GM12872 (cell line): ENCODE data around the gene C2CD4C.

Source experiments
- CTCF ChIP-seq: IDR thresholded peaks from 3 replicates; pipeline ENCODE4 v1.5.1; 2011; ENCODE audit warnings: low read depth, mild to moderate bottlenecking, low read length, moderate library complexity; ENCODE audit not compliant: insufficient read depth

Gene C2CD4C, protein sequence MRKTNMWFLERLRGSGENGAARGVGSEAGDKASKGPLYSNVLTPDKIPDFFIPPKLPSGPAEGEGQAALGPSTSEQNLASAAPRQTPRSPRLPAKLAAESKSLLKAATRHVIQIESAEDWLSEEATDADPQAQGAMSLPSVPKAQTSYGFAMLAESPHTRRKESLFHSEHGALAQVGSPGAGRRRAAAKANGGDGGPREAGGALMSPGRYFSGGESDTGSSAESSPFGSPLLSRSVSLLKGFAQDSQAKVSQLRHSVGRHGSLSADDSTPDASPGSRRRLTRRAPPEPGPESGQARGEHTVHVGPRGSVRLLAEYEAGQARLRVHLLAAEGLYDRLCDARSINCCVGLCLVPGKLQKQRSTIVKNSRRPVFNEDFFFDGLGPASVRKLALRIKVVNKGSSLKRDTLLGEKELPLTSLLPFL

DNA sequence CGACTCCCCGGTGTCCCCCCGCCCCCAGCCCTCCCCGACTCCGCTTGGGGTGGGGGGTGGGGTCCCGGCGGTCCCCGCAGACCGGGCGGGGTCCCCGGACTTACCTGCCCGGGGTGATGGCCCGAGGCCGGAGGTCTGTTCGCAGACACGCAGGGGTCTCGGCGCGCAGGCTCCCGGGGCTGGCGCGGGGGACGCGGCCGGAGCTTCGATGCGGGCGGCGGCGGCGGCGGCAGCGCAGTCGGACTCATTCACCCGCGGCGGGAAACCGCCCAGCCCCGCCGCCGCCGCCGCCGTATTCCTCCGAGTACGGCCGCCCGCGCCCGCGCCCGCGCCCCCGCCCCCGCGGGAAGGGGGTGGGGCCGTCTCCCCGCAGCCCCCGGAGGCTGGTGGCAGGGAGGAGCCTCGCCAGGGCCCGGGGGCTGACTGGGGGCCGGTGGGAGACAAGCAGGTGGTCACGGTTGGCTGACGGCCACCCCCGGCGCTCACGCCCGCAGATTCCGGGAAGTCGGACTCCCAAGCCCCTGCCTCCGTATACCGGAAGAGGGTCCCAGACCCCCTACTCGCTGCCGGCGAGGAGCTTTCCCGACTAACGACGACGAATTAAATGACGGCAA is at the start of gene C2CD4C:
Gene C2CD4C (minus strand): TSS at position 246 of the 614 bp plus-strand sequence. CDS start 786 bp downstream, outside the sequence.
- no peak for TF ChIP-seq CTCF

DNA sequence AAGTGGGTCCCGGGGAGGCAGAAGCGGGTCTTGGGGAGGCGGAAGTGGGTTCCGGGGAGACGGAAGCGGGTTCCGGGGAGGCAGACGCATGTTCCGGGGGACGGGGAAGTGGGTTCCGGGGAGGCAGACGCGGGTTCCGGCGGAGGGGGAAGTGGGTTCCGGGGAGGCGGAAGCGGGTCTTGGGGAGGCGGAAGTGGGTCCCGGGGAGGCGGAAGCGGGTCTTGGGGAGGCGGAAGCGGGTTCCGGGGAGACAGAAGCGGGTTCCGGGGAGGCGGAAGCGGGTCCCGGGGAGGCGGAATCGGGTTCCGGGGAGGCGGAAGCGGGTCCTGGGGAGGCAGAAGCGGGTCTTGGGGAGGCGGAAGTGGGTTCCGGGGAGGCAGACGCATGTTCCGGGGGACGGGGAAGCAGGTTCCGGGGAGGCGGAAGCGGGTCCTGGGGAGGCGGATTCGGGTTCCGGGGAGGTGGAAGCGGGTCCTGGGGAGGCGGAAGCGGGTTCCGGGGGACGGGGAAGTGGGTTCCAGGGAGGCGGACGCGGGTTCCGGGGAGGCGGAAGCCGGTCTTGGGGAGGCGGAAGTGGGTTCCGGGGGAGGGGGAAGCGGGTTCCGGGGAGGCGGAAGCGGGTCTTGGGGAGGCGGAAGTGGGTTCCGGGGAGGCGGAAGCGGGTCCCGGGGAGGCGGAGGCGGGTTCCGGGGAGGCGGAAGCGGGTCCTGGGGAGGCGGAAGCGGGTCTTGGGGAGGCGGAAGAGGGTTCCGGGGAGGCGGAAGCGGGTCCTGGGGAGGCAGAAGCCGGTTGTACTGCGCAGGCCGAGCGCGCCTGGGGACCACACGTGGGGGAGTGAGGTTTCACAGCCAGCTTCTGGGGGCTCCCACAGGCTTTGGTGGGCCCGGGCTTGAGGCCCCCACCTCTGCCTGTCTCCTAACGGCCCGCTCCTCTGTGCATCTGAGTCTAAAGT is 49.4 kb upstream of the C2CD4C start:
- TF ChIP-seq CTCF = no peak

DNA sequence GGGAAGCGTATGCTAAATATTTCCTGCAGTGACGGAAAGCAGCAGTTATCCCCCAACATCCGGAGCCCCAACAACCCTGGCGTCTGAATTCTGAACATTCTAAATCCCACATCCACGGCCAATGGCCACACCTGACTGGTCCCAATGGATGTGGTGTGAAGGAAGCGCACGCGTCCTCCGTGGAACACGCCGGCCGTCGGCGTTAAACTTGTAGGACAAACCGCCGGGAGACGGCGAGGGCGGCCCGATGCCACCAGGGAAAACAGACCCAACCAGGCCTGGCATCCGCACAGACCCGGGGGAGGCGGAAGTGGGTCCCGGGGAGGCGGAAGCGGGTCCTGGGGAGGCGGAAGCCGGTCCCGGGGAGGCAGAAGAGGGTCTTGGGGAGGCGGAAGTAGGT is 48.7 kb upstream of the C2CD4C start:
- TF ChIP-seq CTCF = no peak

DNA sequence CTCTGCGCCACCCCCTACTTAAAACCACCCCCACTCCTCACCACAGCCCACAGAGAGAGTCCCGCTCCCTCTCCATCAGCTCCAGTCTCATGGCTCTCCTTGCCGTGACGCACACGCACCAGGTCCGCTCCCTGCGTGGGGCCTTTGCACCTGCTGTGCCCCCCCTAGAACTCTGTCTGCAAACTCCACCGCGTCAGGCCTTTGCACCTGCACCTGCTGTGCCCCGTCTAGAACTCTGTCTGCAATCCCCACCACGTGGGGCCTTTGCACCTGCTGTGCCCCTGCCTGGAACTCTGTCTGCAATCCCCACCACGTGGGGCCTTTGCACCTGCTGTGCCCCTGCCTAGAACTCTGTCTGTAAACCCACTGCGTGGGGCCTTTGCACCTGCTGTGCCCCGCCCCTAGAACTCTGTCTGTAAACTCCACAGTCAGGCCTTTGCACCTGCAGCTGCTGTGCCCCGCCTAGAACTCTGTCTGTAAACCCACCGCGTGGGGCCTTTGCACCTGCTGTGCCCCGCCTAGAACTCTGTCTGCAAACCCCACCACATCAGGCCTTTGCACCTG is 47.7 kb upstream of the C2CD4C start:
- no peak for TF ChIP-seq CTCF

- no peak for TF ChIP-seq CTCF
Measured at GRCh38 chr19:455851-456546, 47.1 kb upstream of the C2CD4C start.

- TF ChIP-seq CTCF = no peak
Measured at GRCh38 chr19:455031-455705, 46.2 kb upstream of the C2CD4C start.
